Ovary (tissue), 3 donors: ENCODE results near the gene CDC42.

Experiments used
- POLR2A ChIP-seq: fragments of 450-650 bp; IDR thresholded peaks from one replicate; pipeline ENCODE4 v1.6.1; 2017; ENCODE audit warnings: antibody characterized with exemption, mild to moderate bottlenecking, moderate library complexity
- TF ChIP-seq, protein P1 (sequence below), 3 donors: fragments of 450-650 bp in 2 of 3; fragments of 200-600 bp in 1 of 3; IDR thresholded peaks; one replicate each; pipeline versions ENCODE4 v1.5.1 to v1.8.0; 2016 to 2022; ENCODE audit warnings: antibody characterized with exemption in 3 of 3, mild to moderate bottlenecking in 1 of 3
- donor health status: DM: no; HTN: no; CAD: no.

DNA sequence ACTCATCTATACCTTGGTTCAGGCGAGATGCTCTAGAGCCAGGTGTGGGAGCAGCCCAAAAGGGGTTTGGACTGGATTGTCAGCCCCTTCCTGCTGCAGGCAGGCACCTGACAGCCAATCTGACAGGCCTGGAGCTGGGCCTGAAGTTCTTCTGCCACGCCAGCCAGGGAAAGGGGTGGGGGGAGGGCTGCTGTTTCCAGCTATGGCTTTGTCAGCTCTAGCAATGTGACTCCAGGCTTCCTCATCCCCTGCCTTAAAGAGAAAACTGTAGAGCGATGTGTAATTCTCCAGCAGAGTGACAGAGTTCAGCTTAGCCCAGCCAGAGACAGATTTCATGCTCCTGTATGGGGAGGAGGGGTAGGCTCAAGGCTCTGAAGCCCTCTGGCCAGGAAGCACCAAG, 60.0 kb downstream of the CDC42 start:
- TF ChIP-seq, protein P1, sequence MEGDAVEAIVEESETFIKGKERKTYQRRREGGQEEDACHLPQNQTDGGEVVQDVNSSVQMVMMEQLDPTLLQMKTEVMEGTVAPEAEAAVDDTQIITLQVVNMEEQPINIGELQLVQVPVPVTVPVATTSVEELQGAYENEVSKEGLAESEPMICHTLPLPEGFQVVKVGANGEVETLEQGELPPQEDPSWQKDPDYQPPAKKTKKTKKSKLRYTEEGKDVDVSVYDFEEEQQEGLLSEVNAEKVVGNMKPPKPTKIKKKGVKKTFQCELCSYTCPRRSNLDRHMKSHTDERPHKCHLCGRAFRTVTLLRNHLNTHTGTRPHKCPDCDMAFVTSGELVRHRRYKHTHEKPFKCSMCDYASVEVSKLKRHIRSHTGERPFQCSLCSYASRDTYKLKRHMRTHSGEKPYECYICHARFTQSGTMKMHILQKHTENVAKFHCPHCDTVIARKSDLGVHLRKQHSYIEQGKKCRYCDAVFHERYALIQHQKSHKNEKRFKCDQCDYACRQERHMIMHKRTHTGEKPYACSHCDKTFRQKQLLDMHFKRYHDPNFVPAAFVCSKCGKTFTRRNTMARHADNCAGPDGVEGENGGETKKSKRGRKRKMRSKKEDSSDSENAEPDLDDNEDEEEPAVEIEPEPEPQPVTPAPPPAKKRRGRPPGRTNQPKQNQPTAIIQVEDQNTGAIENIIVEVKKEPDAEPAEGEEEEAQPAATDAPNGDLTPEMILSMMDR (IDR thresholded peaks at IDR 0.05): no peak
- no peak for TF ChIP-seq POLR2A
